ENCODE data around the gene TDG. TPM values are rescaled to one million over a fixed set of nuclear protein-coding genes. Genes with fewer than 3 reads are reported as not detected.
"Not testable (repeated sequence)": the region's sequence is repeated elsewhere in the genome, so short reads cannot be mapped to it uniquely, and the experiment has no call there.

TDG gene
- total RNA-seq, 1 donor from 2014 or later: 31.5 TPM

DNA sequence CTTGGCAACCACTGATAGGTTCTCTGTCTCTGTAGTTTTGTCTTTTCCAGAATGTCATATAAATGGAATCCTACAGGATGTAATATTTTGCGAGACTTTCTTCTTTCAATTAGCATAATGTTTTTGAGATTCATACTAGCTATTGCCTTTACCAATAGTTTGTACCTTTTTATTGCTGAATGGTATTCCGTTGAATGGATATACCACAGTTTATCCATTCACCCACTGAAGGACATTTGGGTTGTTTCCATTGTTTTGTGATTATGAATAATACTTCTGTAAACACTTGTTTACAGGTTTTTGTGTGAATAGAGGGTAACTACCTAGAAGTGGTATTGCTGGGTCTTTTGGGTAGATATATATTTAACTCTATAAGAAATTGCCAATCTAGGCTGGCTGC is 58.0 kb downstream of the TDG start:
- no peak for DNase-seq

DNA sequence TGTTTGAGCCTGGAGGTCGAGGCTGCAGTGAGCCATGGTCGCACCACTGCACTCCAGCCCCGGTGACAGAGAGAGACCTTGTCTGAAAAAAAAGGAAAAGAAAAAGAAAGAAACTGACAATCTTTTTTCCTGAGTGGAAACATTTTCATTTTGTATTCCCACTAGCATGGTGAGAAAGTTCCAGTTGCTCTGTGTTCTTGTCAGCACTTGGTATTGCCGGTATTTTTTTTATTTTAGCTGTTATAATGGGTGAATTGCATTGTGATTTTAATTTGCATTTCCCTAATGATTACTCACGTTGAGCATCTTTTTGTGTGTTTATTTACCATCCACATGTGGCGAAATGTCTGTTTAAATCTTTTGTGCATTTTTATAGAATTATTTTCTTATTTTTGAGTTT is 58.7 kb downstream of the TDG start:
- DNase-seq: no peak

DNA sequence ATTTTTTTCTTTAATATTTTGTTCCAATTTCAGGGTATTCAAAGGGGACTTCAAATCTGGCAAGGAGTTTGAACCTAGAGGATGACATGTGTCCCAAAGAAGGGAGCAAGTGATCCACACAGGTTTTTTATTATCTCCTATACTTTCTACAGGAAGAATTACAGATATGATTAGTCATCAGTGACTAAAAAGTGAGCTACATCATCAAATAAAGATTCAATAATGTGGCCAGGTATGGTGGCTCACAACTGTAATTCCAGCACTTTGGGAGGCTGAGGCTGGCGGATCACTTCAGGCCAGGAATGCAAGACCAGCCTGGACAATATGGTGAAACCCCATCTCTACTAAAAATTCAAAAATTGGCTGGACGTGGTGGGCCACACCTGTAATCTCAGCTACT is 60.1 kb downstream of the TDG start:
- no peak for DNase-seq

DNA sequence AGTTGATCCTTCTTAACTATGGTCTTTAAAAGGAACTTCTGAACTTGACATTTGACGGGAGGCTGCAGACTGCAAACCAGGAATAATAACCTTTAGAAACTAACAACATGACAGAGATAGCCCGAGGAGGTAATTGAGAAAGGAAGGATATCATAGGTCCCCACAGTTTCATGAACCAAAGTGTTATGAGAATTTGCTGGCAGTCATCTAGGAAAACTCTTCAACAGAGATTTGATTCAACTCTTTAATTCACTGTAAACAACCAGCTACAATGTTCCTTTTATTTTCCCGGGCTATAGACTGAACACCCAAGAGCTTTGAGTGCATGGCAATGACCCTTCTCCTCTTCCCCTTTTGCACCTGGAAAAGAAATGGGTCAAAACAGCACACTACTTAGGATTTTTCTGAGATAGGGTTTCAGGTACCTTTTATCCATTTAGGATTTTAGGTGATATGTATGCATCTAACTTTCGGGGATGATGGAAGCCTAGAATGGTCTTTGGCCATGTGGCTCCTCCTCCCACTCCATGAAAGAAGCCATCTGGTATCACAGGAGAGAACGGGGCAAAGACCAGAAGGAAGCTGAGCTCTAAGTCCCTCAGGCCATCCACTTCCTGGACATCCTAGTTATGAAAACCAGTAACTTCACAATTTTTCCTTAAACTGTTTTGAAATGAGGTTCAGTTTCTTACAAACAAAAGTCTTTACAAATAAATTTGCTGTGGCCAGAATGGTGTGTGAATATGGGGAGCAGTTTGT is 61.3 kb downstream of the TDG start:
- no peak for DNase-seq

DNA sequence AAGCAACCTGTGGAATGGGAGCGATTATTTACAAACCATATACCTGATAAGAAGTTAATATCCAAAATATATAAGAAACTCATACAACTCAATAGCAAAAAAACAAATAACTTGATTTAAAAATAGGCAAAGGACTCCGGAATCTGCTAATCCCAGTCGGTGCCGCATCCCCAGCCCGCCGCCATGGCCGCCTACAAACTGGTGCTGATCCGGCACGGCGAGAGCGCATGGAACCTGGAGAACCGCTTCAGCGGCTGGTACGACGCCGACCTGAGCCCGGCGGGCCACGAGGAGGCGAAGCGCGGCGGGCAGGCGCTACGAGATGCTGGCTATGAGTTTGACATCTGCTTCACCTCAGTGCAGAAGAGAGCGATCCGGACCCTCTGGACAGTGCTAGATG is 64.9 kb downstream of the TDG start:
- not testable (repeated sequence) for DNase-seq

DNA sequence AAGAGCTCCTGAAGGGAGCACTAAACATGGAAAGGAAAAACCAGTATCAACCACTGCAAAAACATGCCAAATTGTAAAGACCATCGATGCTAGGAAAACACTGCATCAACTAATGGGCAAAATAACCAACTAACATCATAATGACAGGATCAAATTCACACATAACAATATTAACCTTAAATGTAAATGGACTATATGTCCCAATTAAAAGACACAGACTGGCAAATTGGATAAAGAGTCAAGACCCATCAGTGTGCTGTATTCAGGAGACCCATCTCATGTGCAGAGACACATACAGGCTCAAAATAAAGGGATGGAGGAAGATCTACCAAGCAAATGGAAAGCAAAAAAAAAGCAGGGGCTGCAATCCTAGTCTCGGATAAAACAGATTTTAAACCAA is 70.5 kb downstream of the TDG start:
- DNase-seq: not testable (repeated sequence)

Other genes with a start within 250 kb of the TDG start
- gene NT5DC3, start 124.6 kb upstream of the TDG start, total RNA-seq: 16.0 TPM
- 376 TPM for gene HSP90B1, start 35.5 kb upstream of the TDG start, total RNA-seq
- 40.3 TPM for gene GLT8D2, start 84.3 kb downstream of the TDG start, total RNA-seq
- gene HCFC2, start 98.7 kb downstream of the TDG start, total RNA-seq: 60.9 TPM
- gene NFYB, start 172.3 kb downstream of the TDG start, total RNA-seq: 21.6 TPM
- gene TXNRD1, start 249.9 kb downstream of the TDG start, total RNA-seq: 56.1 TPM

Measured in tongue (tissue), 2 donors.